ENCODE results near the gene NOTCH3.

DNA sequence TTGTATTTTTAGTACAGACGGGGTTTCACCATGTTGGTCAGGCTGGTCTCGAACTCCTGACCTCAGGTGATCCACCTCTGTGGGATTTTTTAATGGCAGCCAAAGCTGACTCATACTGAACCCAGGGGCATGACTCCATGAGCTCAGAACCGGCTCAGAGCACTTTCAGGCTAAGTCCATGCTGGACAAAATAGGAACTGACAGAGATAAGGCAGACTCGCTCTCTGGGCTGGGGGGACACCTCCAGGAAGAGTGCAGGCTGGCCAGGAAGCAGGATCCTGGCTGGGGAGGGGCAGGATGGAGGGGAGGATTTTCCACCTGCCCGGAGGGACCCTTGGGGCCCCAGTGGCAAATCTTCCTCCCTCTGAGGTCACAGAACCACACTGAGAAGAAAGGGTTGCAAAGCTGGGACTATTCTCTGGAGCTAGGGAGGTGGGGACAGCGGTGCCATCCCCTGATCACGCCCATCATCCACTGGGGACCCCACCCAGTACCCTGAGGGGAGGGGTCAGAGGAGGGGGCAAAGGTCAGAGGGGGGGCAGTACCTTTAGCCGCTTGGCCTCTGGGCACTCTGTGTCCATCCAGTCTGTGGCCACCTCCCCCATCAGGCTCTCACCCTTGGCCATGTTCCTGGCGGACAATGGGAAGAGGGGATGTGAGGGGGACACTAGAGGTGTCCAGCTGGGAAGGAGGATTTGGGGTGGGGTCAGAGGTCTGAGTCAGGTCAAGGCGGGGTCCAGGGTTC lies 31.1 kb downstream of the NOTCH3 start:
- TF ChIP-seq, protein P1, sequence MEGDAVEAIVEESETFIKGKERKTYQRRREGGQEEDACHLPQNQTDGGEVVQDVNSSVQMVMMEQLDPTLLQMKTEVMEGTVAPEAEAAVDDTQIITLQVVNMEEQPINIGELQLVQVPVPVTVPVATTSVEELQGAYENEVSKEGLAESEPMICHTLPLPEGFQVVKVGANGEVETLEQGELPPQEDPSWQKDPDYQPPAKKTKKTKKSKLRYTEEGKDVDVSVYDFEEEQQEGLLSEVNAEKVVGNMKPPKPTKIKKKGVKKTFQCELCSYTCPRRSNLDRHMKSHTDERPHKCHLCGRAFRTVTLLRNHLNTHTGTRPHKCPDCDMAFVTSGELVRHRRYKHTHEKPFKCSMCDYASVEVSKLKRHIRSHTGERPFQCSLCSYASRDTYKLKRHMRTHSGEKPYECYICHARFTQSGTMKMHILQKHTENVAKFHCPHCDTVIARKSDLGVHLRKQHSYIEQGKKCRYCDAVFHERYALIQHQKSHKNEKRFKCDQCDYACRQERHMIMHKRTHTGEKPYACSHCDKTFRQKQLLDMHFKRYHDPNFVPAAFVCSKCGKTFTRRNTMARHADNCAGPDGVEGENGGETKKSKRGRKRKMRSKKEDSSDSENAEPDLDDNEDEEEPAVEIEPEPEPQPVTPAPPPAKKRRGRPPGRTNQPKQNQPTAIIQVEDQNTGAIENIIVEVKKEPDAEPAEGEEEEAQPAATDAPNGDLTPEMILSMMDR (IDR thresholded peaks at IDR 0.05; ENCODE audit: low read depth, low read length, poor library complexity, severe bottlenecking), result no peak
- TF ChIP-seq EZH2phosphoT487 (IDR thresholded peaks at IDR 0.05; ENCODE audit: borderline replicate concordance, low read length), result no peak
